NCI-H748 treated with DMSO at 0.1 percent for 48 hours (cell line): ENCODE results near the gene AP5S1.
"Not testable (repeated sequence)": the region's sequence is repeated elsewhere in the genome, so short reads cannot be mapped to it uniquely, and the experiment has no call there.

Experiments
- DNase-seq: peaks from one replicate; lab custom pipeline; 2025; lab: John Stamatoyannopoulos, UW

Gene AP5S1

GRCh38 chr20:3794168-3794567 lies 26.2 kb upstream of the AP5S1 start:
- not testable (repeated sequence) for DNase-seq

GRCh38 chr20:3794701-3795420 lies 25.5 kb upstream of the AP5S1 start:
- DNase-seq: no peak

GRCh38 chr20:3795511-3796468 lies 24.6 kb upstream of the AP5S1 start, which contains the start of gene CDC25B:
Gene CDC25B, plus strand, starts transcription at chr20:3796310. Its CDS starts 222 bp downstream, at chr20:3796532.
- peak; percentile 93 for DNase-seq

- no peak for DNase-seq
These were observed 23.7 kb upstream of the AP5S1 start for GRCh38 chr20:3796477-3797225.

- no peak for DNase-seq
These were observed 23.2 kb upstream of the AP5S1 start for GRCh38 chr20:3797226-3797545.

GRCh38 chr20:3797592-3798372 lies 22.6 kb upstream of the AP5S1 start:
- peak; percentile 31 for DNase-seq

GRCh38 chr20:3798373-3798768 lies 22.0 kb upstream of the AP5S1 start:
- no peak for DNase-seq

- DNase-seq: no peak
These were observed 21.5 kb upstream of the AP5S1 start for GRCh38 chr20:3798908-3799248.

- no peak for DNase-seq
These were observed 20.0 kb upstream of the AP5S1 start for GRCh38 chr20:3800256-3800877.

GRCh38 chr20:3800878-3801260 lies 19.5 kb upstream of the AP5S1 start:
- DNase-seq: no peak

- no peak for DNase-seq
These were observed 19.0 kb upstream of the AP5S1 start for GRCh38 chr20:3801299-3801698.

- DNase-seq: no peak
These were observed 18.5 kb upstream of the AP5S1 start for GRCh38 chr20:3801846-3802245.

- DNase-seq: no peak
These were observed 17.7 kb upstream of the AP5S1 start for GRCh38 chr20:3802524-3803239.

GRCh38 chr20:3803289-3803688 lies 17.1 kb upstream of the AP5S1 start:
- no peak for DNase-seq

- no peak for DNase-seq
These were observed 16.5 kb upstream of the AP5S1 start for GRCh38 chr20:3803854-3804253.

GRCh38 chr20:3804254-3804751 lies 16.0 kb upstream of the AP5S1 start:
- DNase-seq: no peak

GRCh38 chr20:3804781-3805180 lies 15.6 kb upstream of the AP5S1 start:
- no peak for DNase-seq

GRCh38 chr20:3808544-3808943 lies 11.8 kb upstream of the AP5S1 start:
- no peak for DNase-seq

GRCh38 chr20:3811467-3812258 lies 8.7 kb upstream of the AP5S1 start:
- DNase-seq: no peak

GRCh38 chr20:3812259-3812681 lies 8.1 kb upstream of the AP5S1 start:
- DNase-seq: no peak
